Head of caudate nucleus (tissue), 42 donors: ENCODE measurements around the gene HOXC13.
A peak's percentile ranks its signal among the peaks of the same experiment; 100 is the strongest.

Experiments
- DNase-seq, 42 donors: peaks; one replicate each; pipeline versions ENCODE4 v3.0.0 to v3.0.0-alpha.2; 2020 to 2021; ENCODE audit warnings: mixed read lengths in 7 of 42
- intact Hi-C: fragments of 100-400 bp; cut with DNase I; formaldehyde crosslinking; loops from one replicate; pipeline ENCODE4 v1.15.0; 2022

Gene HOXC13

DNA sequence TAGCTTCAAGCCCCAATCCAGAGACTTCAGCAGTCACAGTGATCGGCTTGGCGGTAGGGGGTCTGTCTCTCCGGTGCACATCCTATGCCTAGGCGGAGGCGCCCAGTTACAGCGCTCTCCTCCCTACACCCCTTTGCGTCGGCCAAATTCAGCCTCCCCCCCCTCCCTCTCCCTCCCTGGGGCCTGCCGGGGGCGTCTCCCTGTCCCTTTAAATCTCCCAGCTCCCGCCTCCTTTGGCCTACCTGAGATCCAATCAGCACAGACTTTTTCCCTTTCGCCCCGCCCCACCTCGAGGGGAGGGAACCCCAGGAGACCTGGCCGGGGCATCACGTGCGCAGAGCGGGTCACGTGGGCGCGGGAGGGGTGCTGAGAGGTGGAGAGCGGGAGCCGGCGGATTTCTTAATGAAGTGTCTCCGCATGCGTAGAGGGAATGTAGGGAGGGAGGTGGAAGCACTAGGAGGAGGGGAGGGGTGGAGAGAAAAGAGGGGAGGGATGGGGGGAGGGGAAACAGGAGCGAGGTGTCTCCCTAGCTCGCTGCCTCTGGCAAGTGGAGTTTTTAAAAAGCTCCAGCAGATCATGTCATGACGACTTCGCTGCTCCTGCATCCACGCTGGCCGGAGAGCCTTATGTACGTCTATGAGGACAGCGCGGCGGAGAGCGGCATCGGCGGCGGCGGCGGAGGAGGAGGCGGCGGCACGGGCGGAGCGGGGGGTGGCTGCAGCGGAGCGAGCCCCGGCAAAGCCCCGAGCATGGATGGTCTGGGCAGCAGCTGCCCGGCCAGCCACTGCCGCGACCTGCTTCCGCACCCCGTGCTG lies at the start of gene HOXC13:
Gene HOXC13, plus strand, starts transcription at position 506 of the 815 bp plus-strand sequence. Its CDS starts 76 bp downstream, at position 582.
- DNase-seq, result peak in 1 of 42 donors; percentile 36
- intact Hi-C loops, result no loop called here

DNA sequence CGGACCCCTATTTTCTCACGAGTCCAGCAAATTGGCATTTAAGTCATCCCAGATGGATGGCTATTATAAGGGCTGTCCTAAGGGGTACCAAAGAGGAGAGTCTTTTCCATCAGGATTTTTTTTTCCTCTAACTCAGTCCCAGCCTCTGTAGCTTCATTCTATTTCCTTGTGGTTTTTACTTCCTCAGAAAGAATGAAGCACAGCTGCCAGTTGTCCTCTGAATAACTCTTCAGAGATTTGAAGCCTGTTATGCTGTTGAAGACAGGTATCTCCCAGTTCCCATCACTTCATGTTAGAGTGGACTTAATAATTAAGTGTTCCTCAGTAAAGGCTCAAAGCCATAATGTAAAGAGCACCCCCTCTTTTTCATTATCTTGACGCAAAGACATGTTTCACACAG lies 48.5 kb upstream of the HOXC13 start:
- intact Hi-C loops, result no loop called here
- no peak for DNase-seq

DNA sequence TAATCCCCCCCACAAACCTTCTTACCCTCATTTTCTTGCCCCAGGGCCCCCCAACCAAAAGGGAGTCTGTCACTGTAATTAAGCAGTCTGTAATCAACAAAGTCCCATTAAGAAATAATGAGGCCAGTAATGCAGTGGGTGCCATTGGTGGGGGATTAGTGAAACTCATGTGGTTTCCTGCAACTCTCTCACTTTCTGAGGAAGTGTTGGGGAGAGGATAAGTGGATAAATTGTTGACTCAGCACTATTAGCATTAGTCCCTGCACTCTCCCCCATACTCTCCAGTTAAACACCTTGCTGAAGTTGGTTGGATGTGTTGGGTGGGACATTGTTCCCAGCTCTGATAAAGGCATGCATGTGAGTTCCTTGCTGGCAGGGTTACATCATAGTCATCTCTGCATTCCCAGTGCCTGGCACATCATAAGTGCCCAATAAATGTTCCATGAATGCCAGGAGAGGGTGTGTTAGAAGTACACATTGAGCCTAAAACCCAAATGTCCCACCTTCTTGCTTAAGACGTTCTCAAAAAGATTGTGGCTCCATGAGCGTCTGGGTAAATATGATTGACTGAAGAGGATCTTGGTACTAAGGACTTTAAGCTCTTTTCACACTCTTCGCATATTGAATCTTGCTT lies 45.8 kb upstream of the HOXC13 start:
- intact Hi-C loops, result no loop called here
- no peak for DNase-seq

- intact Hi-C loops, result no loop called here
- DNase-seq, result no peak
Measured at GRCh38 chr12:53899230-53899629, 39.4 kb upstream of the HOXC13 start.

DNA sequence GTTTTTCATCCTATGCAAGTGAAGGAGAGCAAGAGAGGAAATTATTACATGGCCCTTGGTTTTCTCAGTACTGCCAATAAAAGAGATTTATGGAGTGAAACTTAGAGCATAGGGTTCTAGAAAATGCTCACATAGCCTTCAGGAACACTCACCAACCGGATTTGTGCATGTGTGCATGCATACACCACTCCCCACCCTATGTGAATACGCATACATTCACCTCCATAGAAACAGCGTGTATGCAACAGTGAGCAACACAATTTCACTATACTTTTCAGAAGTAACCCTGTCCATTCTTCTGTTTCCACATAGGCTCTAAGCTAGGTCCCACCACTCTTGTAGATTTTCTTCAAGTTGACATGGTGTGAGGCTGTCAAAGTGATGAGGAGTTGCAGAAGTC lies 31.5 kb upstream of the HOXC13 start:
- no peak for DNase-seq
- intact Hi-C loops, result no loop called here

GRCh38 chr12:53916788-53917655 lies 21.6 kb upstream of the HOXC13 start:
- no peak for DNase-seq
- intact Hi-C loops, result no loop called here

DNA sequence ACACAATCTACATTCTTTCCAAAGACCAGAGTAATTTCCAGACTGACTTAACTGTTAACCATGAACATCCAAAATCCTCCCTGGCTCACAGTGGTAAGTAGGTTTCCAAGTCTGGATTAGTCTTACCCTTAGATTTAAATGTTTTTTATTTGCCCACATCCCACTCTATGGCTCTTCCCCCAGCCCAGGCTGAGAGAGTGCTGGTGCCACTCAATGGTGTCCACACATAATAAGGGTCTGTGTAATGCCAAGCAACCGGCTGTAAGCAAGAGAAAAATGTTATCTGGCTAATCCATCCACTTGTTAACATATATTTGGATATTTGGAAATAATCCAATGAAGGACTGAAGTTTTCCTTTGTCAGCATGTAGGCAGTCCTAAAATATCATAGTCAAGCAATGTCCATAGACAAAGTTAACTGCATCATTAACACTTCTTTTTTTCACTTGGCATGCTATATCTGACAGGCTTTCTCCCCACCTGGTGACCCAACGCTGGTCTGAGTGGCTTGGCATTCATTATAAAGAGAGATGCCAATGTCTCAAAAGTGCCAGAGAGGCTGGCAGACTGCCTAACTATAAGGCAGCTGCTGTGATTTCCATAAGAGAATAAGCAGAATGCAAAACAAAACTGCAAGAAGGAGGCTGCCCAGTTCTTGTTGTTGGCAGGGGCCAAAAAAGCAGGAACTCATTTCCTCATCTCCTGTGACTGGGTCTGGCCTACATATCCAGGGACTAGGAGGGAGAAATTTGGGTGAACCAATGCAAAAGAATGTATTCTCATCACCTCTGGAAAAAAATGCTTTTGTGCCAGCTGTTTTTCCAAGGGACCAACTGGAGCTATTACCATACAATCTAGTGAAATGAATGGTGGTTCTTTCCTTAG lies 13.9 kb upstream of the HOXC13 start:
- intact Hi-C loops, result no loop called here
- no peak for DNase-seq

DNA sequence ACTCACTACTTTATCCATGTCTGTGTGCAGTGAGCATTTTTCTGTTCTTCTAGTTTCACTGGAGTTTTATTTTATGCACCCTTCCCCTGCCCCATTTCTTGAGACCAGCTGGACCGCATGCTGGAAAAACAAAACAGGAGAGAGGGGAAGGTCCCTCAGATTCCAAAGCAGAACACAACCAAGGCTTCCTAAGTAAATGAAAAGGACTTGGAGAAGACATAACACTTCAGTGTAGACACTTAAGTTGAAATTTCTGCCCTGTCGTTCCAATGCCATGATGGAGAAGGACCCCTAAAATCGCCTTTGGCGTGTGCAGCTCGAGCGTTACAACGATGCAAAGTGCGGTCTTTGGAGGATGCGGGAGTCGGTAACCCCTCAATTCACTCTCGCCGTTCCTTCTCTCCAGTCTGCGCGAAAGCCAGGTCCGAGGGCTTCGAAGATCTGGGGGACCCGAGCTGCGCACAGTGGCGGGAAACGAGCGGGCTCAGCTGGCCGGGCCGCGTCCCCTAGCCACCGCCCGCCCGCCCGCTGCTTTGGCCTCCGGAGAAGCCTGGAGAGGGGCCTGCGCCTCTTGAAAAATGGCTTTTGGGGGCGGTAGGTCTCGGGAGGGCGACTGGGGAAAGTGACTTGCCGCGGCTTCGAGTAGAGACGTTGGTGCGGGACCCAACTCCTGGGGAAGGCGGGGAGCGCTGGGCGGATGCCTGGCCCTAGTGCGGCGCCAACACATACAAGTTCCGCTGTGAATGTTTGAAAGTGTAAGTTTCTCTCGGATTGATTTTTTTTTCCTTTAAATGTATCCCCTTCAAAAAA lies 11.2 kb upstream of the HOXC13 start:
- intact Hi-C loops, result no loop called here
- DNase-seq, result no peak

GRCh38 chr12:53928054-53928835 lies 10.4 kb upstream of the HOXC13 start:
- intact Hi-C loops, result no loop called here
- no peak for DNase-seq

DNA sequence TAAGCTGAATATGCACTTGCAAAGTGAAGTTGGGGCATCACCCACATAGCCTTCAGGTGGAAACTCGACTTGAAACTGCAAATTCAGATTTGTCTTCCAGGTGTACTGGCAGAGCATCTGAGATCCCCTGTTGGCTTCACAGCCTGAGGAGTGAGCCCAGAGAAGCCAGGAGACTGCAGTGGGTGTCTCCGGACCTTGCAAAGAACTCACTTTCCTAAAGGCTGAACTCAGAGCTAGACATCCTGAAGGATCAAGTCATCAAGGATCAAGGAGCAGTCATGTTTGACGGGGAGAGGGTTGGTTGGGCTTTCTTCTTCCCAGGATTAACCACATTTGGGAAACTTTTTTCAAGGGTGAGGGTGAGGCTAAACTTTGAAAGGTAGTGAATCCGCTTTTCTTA lies 9.1 kb upstream of the HOXC13 start:
- intact Hi-C loops, result no loop called here
- no peak for DNase-seq

- intact Hi-C loops, result no loop called here
- DNase-seq, result no peak
Measured at GRCh38 chr12:53930591-53931255, 7.9 kb upstream of the HOXC13 start.

- DNase-seq, result no peak
- intact Hi-C loops, result no loop called here
Measured at GRCh38 chr12:53931844-53932581, 6.6 kb upstream of the HOXC13 start.

- no peak for DNase-seq
- intact Hi-C loops, result no loop called here
Measured at GRCh38 chr12:53932915-53933314, 5.7 kb upstream of the HOXC13 start.

- intact Hi-C loops, result no loop called here
- DNase-seq, result no peak
Measured at GRCh38 chr12:53935383-53936341, 3.0 kb upstream of the HOXC13 start.

- DNase-seq, result no peak
- intact Hi-C loops, result no loop called here
Measured at GRCh38 chr12:53937099-53937498, 1.5 kb upstream of the HOXC13 start.
